GM19397 (cell line): ENCODE data around the gene ATXN1.

Experiments used
- ATAC-seq: cut with Tn5 transposase; IDR thresholded peaks from one replicate; pipeline ENCODE4 v1.9.1; 2021; ENCODE audit warnings: mild to moderate bottlenecking, moderate library complexity; ENCODE audit not compliant: unreplicated experiment

Gene ATXN1

GRCh38 chr6:16783952-16784565, 22.8 kb upstream of the ATXN1 start:
- no peak for ATAC-seq

GRCh38 chr6:16783509-16783908, 22.2 kb upstream of the ATXN1 start:
- no peak for ATAC-seq

- no peak for ATAC-seq
Observed at GRCh38 chr6:16782278-16782677, 21.0 kb upstream of the ATXN1 start.

- ATAC-seq, result no peak
Observed at GRCh38 chr6:16781348-16782169, 20.3 kb upstream of the ATXN1 start.

GRCh38 chr6:16778521-16778920, 17.3 kb upstream of the ATXN1 start:
- ATAC-seq, result no peak

GRCh38 chr6:16777794-16778193, 16.5 kb upstream of the ATXN1 start:
- ATAC-seq, result no peak

- ATAC-seq, result no peak
Observed at GRCh38 chr6:16776394-16777017, 15.2 kb upstream of the ATXN1 start.

GRCh38 chr6:16774437-16774836, 13.2 kb upstream of the ATXN1 start:
- ATAC-seq, result no peak

- no peak for ATAC-seq
Observed at GRCh38 chr6:16773362-16773761, 12.1 kb upstream of the ATXN1 start.

- peak; percentile 82 for ATAC-seq
Observed at GRCh38 chr6:16770701-16771569, 9.7 kb upstream of the ATXN1 start.

GRCh38 chr6:16769986-16770376, 8.7 kb upstream of the ATXN1 start:
- no peak for ATAC-seq

- peak; percentile 48 for ATAC-seq
Observed at GRCh38 chr6:16769131-16769985, 8.1 kb upstream of the ATXN1 start.

- no peak for ATAC-seq
Observed at GRCh38 chr6:16768477-16768830, 7.2 kb upstream of the ATXN1 start.

- no peak for ATAC-seq
Observed at GRCh38 chr6:16767765-16768476, 6.7 kb upstream of the ATXN1 start.

GRCh38 chr6:16766836-16767745, 5.8 kb upstream of the ATXN1 start:
- no peak for ATAC-seq

GRCh38 chr6:16766043-16766536, 4.8 kb upstream of the ATXN1 start:
- no peak for ATAC-seq

- no peak for ATAC-seq
Observed at GRCh38 chr6:16765235-16765634, 4.0 kb upstream of the ATXN1 start.

- ATAC-seq, result no peak
Observed at GRCh38 chr6:16764188-16764950, 3.1 kb upstream of the ATXN1 start.
